Measurements from ENCODE around the gene TLR4.

TLR4 gene

DNA sequence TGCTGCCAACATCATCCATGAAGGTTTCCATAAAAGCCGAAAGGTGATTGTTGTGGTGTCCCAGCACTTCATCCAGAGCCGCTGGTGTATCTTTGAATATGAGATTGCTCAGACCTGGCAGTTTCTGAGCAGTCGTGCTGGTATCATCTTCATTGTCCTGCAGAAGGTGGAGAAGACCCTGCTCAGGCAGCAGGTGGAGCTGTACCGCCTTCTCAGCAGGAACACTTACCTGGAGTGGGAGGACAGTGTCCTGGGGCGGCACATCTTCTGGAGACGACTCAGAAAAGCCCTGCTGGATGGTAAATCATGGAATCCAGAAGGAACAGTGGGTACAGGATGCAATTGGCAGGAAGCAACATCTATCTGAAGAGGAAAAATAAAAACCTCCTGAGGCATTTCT is 10.1 kb downstream of the TLR4 start:
- no peak for DNase-seq (ENCODE audit: low read depth, low spot score)

DNA sequence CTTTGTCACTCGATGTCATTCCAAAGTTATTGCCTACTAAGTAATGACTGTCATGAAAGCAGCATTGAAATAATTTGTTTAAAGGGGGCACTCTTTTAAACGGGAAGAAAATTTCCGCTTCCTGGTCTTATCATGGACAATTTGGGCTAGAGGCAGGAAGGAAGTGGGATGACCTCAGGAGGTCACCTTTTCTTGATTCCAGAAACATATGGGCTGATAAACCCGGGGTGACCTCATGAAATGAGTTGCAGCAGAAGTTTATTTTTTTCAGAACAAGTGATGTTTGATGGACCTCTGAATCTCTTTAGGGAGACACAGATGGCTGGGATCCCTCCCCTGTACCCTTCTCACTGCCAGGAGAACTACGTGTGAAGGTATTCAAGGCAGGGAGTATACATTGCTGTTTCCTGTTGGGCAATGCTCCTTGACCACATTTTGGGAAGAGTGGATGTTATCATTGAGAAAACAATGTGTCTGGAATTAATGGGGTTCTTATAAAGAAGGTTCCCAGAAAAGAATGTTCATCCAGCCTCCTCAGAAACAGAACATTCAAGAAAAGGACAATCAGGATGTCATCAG is 11.3 kb downstream of the TLR4 start:
- no peak for DNase-seq (ENCODE audit: low read depth, low spot score)

DNA sequence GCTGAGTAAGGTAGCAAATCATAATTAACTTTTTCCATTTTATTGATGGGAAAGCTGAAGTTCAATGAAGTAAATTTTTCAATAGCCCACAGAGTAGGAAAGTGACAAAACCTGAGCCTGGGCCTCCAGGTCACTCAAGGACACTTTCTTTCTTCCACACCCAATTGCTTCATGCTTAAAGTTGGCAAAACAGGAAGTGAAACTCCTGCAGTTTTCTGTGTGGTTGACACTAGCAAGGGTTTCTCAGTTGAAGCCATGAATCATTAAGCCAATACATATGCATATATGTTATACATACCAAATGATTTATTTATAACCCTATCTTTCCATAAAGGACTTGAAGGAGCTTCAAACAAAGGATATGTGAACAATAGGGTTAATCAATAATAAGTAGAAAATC is 13.9 kb downstream of the TLR4 start:
- DNase-seq (ENCODE audit: low read depth, low spot score), result no peak

DNA sequence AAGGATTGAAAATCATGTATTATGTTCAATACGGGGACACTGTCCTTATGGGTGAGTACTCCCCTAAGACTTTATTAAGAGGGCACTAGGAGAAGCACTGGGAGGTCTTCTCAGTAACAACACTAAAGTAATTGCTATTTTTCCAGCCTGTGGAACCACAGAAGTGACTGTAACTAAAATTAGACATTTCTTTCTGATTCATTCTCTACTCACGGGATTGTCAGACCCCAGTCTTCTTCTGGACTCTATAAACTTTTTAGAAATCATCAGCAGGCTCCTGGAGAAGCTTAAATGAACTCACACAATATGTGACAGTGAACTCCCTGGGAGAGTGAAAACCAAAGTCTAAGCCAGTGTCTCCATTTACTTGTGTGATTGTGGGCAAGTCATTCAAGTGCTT is 14.5 kb downstream of the TLR4 start:
- no peak for DNase-seq (ENCODE audit: low read depth, low spot score)

DNA sequence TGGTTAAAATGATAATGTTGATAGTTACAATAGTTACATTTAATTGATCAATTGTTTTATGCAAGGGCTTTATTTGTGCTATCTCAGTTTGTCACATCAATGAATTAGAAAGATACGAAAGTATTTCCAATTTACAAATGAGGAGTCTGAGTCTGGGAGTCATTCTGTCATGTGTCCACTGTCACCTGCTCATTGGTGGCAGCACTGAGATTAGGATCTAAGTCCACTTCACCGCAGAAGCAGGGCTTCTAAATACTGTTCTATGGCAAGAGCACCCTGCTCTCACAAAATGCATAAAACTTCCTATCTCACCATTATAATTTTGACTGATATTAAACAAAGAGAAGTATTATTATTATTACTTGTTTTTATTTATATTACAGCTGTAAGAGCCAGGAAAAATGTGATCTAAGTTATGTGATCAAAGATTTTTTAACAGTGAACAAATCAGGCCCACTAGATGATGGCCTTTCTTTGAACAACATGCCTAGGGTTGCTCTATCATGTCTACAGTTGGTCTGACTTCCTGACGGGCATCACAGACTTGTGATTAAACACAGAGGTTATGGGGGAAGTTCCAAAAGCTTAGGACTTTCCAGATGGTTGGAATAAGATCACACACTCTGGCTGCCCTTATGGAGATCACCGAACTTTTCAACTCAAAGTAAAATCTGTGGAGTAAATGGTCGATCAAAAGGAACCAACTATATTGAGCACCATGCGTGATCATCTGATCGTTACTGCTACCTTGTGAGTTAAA is 15.1 kb downstream of the TLR4 start:
- no peak for DNase-seq (ENCODE audit: low read depth, low spot score)

DNA sequence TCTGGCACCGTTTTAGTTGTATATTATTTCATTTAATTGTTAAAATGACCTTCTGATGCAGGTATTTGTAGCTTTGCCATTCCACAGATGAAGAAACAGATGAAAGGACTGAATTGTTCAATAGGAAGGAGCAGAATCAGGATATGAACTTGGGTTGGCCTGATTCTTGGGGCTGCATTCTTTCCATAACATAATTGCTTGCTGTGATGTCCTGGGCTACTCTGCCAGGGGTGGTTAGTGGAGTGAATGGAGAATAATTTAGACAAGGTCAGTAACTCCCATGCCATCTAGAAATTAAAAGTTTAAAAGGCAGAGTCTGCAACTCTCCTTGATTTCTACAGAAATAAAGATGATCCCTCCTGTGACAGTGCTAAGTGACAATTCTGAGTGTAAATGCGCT is 15.9 kb downstream of the TLR4 start:
- DNase-seq (ENCODE audit: low read depth, low spot score), result no peak

DNA sequence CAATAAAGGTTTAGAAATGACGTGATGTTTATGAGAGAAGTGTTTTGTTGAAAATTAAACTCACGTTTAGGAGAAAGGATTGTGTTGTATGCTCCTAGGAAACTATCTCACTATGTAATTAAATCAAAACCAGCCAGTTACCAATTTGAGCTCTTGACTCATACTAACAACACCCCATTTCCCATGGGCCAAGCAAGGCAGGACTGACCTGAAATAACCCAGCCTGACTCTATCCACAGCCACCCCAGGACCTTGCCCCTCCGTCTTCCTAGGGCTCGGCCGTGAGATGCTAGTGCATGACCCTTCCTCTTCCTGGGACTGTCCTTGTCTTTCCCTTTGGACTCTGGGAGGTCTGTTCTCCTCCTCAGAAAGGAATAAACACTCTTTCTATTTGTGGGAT is 16.4 kb downstream of the TLR4 start:
- DNase-seq (ENCODE audit: low read depth, low spot score), result no peak

DNA sequence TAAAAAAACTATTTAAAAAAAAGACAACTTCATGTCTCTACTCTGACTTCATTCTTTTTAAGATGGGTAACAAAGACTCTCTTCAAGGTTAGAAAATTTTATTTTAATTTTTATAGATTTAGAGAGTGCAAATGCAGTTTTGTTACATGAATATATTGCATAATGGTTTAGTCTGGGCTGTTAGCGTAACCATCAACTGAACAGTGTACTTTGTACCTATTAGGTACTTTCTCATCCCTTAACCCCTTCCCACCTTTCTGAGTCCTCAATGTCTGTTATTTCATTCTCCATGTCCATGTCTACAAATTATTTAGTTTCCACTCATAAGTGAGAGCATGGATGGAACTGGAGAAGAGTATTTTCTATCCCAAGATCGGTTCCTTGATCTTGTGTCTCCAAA is 16.8 kb downstream of the TLR4 start:
- DNase-seq (ENCODE audit: low read depth, low spot score), result no peak

DNA sequence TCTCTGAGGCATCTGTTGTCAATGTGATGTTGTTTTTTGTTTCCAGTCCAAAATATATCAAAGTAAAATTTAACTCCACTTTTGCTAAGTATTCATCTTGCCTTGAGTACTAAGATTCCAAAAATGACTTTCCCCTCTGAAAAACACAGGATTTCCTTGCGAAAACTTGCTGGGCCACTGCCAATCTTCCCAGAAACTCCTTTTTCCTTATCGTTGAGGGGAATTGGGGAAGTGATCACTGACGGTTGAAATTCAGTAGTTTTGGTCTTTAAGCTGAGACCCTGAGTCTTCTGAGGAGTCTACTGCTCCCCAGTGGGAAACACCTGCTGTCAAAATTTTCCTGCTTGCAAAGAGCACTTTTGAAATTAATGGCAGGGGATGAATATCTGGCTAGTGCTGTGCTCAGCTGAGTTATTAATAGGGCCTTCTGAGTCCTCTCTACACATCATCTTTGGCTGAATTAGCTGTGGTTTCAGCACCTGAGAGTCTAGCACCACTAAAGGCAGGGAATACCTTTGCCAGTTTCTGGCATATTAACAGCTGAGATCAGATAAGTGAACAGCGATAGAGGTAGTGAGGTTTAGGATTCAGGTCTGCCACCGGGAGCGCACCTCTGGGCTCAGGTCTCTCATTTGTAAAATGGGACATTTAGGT is 18.0 kb downstream of the TLR4 start:
- DNase-seq (ENCODE audit: low read depth, low spot score), result no peak

DNA sequence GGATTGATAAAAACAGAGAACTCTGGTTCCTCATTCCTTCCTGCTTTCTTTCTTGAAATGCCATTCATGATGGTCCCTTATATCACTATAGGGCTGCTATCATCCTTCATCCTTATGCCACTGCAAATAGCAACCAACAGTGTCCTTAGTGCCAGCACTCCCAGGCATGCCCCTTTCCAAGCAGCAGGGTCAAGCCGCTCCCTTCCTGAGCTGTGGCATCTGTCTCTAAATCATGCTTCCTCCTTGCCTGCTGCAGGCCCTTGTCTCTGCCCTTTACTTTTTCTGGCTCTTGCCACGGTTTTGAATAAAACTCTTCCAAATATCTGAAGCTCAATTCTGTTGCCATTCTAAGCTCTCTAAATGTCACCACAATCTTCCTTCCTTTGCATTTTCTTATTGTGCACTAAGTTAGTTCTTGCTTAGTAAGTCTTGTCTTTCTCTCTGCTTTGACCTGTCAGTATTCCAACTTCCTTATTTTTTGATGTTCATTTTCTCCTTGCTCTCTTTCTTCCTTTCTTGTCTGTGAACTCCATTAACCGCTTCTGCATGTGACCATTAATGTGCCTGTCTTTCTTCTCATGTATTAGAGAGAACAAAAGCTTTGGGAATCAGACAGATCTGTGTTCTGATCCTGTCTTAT is 19.9 kb downstream of the TLR4 start:
- DNase-seq (ENCODE audit: low read depth, low spot score), result no peak

DNA sequence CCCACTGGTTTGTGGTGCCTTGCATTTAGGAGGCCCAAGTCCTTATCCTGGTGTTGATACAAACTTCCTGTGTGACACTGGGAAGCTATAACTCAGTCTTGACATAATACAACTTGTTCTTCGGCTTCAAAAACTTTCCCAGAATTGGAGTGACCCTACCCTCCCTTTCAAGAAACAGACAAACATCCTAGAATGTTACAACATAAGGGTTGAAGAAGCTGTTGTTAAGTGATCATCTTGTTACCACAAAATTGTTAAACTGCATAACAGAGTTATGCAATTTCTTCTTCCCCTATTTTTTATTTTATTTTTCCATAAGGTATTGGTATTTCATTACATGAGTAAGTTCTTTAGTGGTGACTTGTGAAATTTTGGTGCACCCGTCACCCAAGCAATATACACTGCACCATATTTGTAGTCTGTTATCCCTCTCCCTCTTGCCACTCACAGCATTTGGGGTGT is 21.3 kb downstream of the TLR4 start:
- no peak for DNase-seq (ENCODE audit: low read depth, low spot score)

DNA sequence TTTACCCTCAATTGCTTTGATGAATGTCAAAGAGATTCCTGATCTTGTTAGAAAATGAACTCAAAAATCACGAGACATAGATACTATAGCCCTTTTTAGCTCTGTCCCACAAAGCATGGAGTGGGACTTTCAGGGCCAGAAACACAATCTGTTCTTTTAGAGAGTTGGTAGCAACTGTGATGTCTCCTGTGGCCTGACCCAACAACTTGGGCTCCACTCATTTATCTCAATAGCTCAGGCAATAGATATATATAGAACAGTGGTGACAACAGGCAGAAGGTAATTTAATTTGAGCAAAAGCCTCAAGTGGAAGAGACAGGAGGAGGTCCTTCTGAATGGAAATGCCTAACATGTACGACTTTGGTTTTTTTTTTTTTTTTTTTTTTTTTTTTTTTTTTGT is 25.2 kb downstream of the TLR4 start:
- no peak for DNase-seq (ENCODE audit: low read depth, low spot score)

DNA sequence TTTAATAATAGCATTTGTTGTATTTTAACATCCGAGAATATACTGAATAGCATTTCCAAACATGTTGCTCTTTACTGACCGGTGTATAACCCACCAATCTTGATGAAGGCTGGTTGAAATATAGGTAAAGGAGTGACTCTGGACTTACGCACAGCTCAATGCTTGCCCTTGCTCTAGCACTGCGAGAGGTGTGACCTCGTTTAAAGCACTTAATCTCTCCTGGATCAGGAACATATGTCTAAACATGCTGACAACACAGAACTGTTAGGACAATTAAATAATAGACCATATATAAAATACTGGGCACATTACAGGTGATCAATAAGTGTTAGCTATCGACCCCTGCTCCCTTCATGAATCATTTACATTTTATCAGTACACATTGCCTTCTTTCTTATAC is 28.3 kb downstream of the TLR4 start:
- no peak for DNase-seq (ENCODE audit: low read depth, low spot score)

DNA sequence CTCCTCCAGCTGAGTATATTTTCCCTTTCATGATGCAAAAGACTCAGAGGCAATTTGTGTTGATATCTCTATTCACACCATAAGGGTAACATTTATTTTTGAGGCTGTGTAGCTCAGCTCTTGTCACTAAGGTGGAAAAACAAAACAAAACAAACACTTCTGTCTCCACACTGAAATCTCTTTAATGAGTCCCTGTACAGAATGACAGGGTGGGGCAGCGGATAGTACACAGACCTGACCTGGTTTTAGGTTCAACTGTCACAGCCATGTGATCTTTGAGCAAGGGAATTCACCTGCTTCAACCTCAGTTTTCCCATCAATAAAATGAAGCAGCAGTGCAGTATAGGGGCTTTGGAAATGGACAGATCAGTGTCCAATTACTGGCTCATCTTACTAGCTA is 29.3 kb downstream of the TLR4 start:
- DNase-seq (ENCODE audit: low read depth, low spot score), result no peak

DNA sequence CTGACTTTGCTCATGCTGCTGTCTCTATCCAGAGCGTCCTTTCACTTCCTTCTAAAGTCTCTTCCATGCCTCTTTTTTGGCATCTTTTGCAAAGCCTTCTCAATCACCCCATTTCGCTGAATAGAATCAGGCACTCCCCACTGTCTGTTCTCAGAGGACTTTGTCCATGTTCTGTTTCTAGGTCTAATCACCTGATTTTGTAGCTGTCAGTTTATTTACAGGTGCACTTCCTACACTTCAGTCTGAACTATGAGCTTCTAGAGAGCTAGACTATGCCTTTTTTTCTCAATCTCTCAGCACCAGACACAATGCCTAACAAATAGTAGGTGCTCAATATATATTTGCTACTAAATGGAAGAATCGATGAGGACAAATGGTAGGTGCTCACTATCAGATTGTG is 29.9 kb downstream of the TLR4 start:
- DNase-seq (ENCODE audit: low read depth, low spot score), result no peak

DNA sequence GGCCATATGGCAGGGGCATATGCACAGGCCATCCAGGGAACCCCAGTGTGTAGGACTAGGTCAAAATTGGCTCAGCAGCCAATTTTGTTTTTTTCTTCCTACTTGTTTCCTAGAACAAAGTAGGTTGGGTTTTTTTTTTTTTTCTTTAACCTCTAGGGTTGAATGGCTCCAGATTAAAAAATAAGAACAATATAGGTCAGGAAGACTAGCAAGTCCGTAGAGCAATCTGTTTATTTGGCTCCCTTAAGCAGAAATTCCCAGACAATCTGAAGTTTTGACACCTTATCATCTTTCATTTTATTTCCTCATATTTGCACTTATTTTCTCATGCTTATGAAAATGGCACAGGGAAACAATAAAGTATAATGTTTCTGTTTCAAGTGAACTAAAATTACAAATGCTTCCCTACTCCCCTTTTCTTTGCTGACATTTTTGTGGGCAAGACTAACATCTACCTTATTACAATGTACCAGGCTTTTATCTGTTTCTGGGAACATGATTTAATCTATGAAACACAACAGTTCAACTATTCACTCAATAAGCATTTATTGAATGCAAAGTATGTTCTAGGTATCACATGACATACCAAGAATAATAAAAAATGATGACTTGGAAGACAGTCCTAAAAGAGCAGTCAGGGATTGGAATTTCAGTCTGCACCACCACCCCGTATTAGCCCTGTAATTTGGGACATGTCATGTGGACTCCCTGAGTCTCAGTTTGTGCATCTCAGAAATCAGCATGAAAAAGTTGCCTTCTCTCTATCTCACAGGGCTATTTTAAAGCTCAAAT is 30.5 kb downstream of the TLR4 start:
- peak; percentile 60 for DNase-seq (ENCODE audit: low read depth, low spot score)

DNA sequence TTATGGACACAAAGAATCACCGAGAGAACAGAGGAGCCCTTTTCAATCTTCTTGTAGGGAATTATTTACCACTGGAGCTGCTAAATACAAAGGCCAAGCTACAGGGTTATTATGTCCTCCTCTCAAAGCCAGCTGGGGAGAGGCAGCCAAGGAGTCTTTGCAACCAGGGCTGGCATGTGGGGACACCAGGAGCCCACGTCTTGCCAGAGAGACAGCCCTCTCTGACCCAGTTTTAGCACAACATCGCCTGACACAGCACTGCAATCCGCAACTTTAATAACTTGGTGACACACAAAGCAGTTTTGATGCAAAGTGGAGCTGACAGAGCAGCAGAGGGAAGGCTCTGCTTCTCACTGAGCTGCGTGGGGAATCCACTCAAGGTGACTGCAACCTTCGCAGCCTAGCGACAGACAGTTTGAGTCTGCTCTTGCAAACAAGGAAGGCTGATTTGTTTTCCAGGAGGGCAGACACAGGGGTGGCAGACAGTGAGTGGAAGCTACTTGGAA is 33.6 kb downstream of the TLR4 start:
- DNase-seq (ENCODE audit: low read depth, low spot score), result no peak

DNA sequence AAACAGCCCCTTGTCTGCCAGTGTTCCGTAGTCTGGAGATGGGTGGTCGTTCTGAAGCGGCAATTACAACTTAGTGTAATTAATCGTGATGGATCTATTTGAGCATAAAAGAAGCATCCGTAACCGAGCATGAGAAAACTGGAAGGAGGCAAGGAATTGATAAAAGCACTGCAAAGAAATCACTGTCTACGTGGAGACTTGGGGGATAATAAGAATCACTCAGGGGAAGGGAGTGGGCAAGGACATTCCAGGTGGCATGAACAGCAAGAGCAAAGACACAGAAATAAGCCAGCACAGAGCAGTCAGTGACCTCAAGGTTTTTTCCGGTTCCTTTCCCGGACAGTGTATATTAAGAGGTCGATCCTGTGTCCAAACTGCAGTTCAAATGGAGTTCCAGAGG is 35.0 kb downstream of the TLR4 start:
- no peak for DNase-seq (ENCODE audit: low read depth, low spot score)

DNA sequence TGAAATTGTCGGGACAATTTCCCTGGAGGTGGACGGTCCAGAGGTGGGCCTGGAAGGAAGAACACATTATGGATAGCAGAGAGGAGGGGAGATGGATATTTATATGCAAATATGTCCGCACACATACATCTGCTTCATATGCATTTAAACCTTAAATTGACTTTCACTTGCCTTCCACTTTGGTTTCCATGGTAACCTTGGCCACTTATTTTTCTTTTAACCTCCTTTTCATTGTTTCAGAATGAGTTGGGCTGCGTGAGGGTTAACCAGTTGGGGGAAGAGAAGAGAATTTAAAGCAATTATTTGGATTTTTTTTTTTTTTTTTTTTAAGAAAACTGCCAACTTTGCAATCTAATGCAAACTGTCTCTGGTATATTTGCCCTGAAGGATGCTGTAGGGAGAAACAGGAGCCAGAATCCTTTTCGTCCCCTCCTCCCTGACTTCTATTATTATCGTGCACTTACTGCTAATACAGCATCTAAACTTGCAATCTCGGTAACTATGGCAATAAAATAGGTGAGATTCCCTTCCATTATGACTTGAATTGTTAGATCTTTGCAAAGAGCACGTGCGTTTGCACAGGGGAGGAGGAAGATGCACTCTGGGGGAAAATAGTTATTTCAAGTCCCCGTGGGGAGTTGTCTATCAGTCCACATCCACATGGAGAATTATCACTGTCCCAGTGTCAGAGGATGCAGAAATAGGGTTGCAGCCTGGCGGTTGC is 35.6 kb downstream of the TLR4 start:
- no peak for DNase-seq (ENCODE audit: low read depth, low spot score)

DNA sequence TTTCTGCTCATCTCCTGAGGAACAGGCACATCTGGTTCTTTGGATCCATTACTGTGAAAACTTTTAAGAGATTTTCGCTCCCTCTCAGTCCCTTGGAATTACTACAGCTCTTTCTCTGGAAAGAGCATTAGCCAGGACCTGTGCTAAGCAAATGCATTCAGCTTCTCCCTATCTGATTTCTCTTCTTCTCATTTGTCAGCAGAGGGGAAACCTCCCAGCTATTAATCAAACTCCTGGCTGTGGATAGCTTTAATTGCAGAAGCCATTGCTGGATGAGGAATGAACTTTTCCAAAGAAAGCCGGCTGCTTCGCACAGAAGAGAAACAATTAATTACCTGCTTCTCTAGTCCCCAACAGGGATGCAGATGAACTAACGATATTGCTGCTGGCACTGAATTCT is 37.9 kb downstream of the TLR4 start:
- no peak for DNase-seq (ENCODE audit: low read depth, low spot score)

DNA sequence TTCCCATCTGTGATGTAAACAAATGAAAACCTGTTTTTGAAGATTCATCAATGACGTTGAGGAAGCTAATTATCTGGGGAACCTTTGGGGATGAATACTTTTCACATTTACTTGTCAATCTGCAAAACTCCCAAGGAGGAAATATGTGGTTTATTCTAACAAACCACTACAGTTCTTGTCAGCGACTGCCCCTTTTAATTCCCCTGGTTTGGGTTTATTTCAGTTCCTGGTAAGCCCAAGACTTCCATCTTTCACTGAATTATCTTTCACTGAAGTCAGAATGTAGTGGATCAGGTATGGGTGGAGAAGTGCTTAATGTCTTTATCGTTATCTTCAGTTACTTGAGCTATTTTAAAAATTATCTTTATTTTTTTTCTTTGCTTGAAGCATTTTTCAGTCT is 40.2 kb downstream of the TLR4 start:
- no peak for DNase-seq (ENCODE audit: low read depth, low spot score)
